Pulmonary artery endothelial cell (primary cell): Measurements from ENCODE around the gene EPAS1. TPM values are rescaled to one million over a fixed set of nuclear protein-coding genes. Genes with fewer than 3 reads are reported as not detected.

ENCODE experiments used
- DNase-seq: peaks from one replicate; pipeline ENCODE4 v3.0.0-alpha.2; 2011; ENCODE audit warnings: low read depth, low spot score
- total RNA-seq: library from RNA; depleted of rRNA; stranded (reverse); fragments of >200 nt; gene quantifications from 2 replicates; pipeline ENCODE4 v1.2.3, GENCODE V29; 2014

EPAS1 gene
- total RNA-seq, 1 donor from 2014 or later: 115 TPM

DNA sequence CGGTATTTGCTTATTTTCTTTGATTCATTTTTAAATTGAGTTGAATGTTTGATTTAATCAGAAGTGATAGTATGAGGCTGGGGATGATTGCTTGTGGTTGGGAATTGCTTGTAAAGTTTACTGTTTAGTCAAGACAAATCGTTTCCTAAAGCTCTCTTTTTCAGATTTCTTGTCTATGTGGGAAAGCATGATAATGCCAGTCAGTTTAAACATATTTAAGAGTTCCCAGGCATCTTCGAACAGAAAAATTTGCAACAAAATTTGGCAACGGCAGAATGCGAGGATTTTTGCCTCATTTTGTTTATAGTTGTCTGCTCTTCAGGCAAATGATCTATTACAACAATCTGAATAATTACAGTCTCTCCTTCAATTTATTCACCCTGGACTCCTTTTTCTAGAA, 22.5 kb downstream of the EPAS1 start:
- no peak for DNase-seq

DNA sequence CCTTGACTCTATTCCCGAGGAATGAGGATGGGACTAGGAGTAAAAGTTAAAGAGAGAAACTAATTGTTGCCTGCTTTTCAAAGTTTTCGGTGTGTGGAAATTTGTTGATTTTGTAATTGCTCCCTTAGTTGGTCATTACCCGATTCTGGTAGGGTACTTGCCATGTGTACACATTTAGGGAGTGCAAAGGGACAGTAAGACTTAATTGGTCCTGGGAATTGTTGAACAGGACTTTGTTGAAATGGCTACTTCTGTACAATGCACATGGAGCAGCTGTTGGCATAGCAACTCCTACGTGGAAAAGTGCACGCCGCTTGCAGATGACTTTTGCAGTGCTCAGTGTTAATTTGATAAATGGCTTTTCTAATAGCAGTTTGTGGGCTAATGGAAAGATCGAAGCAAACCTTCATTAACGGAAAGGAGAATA, 22.9 kb downstream of the EPAS1 start:
- no peak for DNase-seq

DNA sequence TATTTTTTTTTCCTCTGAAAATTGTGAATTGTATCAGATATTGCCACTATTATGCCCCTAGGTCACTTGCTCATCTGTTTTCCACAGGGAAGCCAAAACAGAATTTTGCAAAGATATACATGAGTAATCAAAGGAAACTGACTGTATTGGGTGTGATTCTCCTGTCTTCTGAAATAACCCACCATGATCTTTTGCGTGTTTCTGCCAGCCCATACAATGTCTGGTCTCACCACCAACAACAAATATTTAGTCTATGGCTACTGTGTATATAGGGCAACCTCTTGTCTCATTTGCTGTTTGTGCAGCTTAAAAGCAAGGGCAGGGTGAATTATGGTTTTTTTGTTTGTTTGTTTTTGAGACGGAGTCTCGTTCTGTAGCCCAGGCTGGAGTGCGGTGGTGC, 26.5 kb downstream of the EPAS1 start:
- DNase-seq: no peak

- DNase-seq: no peak
Observed at GRCh38 chr2:46325182-46325928, 28.1 kb downstream of the EPAS1 start.

GRCh38 chr2:46326231-46326980, 29.2 kb downstream of the EPAS1 start:
- no peak for DNase-seq

- no peak for DNase-seq
Observed at GRCh38 chr2:46327627-46328026, 30.4 kb downstream of the EPAS1 start.

DNA sequence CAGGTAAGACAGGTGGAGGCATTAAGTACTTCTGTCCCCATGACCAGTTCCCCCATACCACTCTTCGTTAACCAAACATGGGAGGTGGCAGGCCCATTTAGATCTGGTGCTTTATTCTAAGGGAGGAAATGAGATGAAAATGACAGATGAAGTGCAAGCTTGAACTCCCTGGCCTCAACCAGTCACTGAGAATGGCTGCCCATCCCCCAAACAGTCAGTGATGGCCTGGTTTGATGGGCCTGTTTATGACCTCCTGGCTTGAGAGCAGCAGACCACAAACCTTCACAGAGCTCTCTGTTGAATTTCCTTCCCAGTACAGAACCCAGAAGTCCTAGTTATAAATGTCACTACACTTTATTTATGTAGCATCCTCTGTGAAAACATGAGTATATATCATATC, 31.1 kb downstream of the EPAS1 start:
- no peak for DNase-seq

- no peak for DNase-seq
Observed at GRCh38 chr2:46328829-46329228, 31.6 kb downstream of the EPAS1 start.

GRCh38 chr2:46329340-46329739, 32.1 kb downstream of the EPAS1 start:
- no peak for DNase-seq

- no peak for DNase-seq
Observed at GRCh38 chr2:46329803-46330775, 32.9 kb downstream of the EPAS1 start.

- no peak for DNase-seq
Observed at GRCh38 chr2:46331109-46331766, 34.0 kb downstream of the EPAS1 start.

GRCh38 chr2:46332686-46333281, 35.6 kb downstream of the EPAS1 start:
- DNase-seq: no peak

DNA sequence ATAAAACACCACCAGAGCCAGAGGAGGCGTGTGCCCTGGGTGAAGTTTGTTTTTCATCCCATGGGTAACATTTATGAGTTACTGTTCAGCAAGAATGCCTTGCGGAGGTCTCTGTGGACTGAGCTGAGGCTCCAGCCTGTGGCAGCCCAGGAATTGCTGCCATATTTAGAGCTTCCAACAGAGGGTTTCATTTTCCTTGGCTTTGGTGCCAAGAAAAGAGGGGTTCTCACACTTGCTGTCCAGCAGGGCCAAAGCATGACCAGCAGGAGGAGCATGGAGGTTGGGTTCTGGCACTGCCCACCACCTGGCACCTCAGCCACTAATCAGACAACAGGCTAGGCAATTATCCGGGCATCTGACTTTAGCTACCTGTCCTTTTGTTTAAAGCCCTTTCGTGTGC, 36.7 kb downstream of the EPAS1 start:
- no peak for DNase-seq

DNA sequence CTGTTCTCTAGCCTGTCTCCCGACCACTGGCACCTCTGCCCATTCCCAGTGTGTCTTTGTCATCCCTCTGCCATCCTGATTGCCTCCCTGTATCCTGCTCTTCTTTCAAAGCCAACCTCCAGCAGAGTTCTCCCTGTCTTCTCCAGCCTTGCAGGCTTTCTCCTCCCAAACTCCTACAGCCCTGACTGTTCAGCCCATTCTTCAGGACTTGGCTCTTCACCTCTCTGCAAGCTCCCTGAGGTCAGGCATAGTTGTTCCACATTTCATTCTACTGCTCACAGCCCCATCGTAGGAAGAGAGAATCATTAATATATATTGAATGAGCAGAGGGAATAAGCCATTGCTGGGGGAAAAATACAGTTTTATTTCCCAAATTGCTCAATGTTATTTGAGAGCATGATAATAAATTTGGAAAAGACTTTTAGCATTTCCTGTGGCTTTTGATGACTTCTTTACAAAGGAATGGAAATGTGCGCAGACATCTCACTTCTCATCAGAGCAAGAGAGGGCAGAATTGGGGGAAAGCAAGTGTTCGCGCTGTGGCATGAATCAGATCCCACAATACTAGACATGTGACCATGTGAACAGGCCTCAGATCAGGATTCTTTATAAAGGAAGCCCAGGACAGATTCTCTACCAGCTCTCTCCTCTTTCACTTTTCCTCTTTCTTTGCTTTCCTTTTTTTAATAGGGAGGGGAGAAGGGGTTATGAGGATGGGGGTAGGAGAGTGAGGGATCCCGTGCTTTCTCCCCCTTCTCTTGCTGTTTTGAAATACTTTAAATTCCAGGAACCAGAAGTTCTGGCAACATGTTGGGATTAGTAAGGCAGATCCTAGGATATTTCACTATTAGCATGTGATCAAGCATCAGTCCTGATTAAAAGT, 37.4 kb downstream of the EPAS1 start:
- no peak for DNase-seq

- DNase-seq: no peak
Observed at GRCh38 chr2:46335391-46336282, 38.4 kb downstream of the EPAS1 start.

- no peak for DNase-seq
Observed at GRCh38 chr2:46336283-46336959, 39.2 kb downstream of the EPAS1 start.

DNA sequence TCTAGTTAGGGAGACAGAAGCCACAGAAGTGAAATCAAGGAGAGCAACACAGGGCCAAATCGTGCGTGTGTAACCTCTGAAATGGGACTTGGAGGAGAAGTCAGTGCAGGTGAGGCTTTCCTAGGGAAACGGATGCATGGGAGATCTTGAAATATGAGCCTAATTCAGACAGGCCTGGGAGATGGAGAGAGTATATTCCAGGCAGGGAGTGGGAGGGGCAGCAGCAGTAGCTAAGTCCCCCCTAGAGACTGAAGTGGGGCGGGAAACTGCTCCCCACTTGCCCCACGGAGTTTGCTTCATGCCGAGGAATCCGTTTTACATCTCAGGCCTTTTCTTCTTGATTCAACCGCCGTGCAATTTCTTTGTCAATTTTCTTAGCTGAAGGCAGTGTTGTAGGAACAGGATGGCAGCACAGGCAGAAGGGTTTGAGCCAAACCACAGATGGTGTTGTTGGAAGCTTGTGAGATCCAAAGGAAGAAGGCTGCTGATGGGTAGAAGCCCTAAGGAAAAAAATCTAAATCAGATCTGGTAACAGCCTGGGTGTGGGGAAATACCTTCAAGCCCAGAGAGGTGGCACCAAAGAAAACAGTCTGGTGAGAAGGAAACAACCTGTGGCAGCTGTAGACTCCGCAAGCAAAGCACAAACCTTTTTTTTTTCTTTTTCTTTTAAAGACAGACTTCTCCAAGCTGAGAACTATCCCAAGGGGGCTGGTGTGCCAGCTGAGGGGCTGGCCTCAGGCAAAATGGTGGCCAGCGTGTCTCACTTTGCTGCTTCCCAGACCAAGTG, 40.2 kb downstream of the EPAS1 start:
- DNase-seq: no peak
